ENCODE measurements around the gene CFAP161.

DNA sequence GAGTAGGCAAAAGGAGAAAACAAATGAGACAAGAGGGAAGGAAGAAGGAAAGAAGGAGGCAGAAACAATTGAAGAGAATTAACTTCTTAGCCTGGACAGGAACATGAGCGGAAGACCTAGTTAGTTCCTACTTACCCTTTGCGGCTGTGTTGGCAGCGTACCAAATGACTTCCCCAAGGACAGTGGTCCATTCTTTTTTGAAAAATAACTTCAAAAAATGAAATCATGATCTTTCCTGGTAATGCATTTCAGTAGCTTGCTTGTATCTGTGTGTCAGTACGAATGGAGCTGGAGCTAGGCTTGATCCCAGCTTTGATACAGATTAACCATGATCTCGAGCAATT is 41.5 kb upstream of the CFAP161 start:
- TF ChIP-seq ZNF274 (IDR thresholded peaks at IDR 0.05; ENCODE audit: low read depth, low read length): no peak
- no peak for TF ChIP-seq SUZ12 (IDR thresholded peaks at IDR 0.05; ENCODE audit: extremely low read depth, insufficient read depth, insufficient read length)

All from NT2/D1 (cell line).